RCC 7860 (cell line): ENCODE data around the gene TENT4A.
A peak's percentile ranks its signal among the peaks of the same experiment; 100 is the strongest.

Experiments
- DNase-seq: peaks from one replicate; pipeline ENCODE4 v3.0.0-alpha.2; 2015; ENCODE audit warnings: low spot score
- FAIRE-seq: peaks from 2 replicates; lab custom pipeline; 2012; peaks lifted over from hg19 to GRCh38; lab: Jason Lieb, UNC

The TENT4A gene

GRCh38 chr5:6730807-6731206 lies 17.6 kb downstream of the TENT4A start:
- FAIRE-seq = peak; percentile 69
- no peak for DNase-seq

- no peak for DNase-seq
- FAIRE-seq = no peak
Observed at GRCh38 chr5:6731465-6732237, 18.4 kb downstream of the TENT4A start.

- FAIRE-seq (peak; percentile 89), DNase-seq (peak; percentile 97)
Observed at GRCh38 chr5:6732634-6733410, 19.6 kb downstream of the TENT4A start.

- DNase-seq (no peak), FAIRE-seq (no peak)
Observed at GRCh38 chr5:6733411-6734242, 20.4 kb downstream of the TENT4A start.

- DNase-seq (no peak), FAIRE-seq (no peak)
Observed at GRCh38 chr5:6734243-6734700, 21.0 kb downstream of the TENT4A start.

- FAIRE-seq (no peak), DNase-seq (no peak)
Observed at GRCh38 chr5:6734781-6735180, 21.5 kb downstream of the TENT4A start.

- FAIRE-seq = no peak
- DNase-seq = no peak
Observed at GRCh38 chr5:6736106-6736505, 22.9 kb downstream of the TENT4A start.

- FAIRE-seq (no peak), DNase-seq (no peak)
Observed at GRCh38 chr5:6736524-6737042, 23.4 kb downstream of the TENT4A start.

GRCh38 chr5:6737043-6737941 lies 24.1 kb downstream of the TENT4A start:
- DNase-seq = no peak
- no peak for FAIRE-seq

- FAIRE-seq = no peak
- no peak for DNase-seq
Observed at GRCh38 chr5:6739603-6740002, 26.4 kb downstream of the TENT4A start.

- DNase-seq (no peak), FAIRE-seq (no peak)
Observed at GRCh38 chr5:6740586-6741150, 27.4 kb downstream of the TENT4A start.

- no peak for FAIRE-seq
- DNase-seq = no peak
Observed at GRCh38 chr5:6742081-6742758, 29.0 kb downstream of the TENT4A start.

GRCh38 chr5:6743161-6743560 lies 29.9 kb downstream of the TENT4A start:
- DNase-seq = no peak

GRCh38 chr5:6744841-6745705 lies 31.8 kb downstream of the TENT4A start:
- DNase-seq (no peak), FAIRE-seq (no peak)

More at GRCh38 chr5:6743161-6743560, 29.9 kb downstream of the TENT4A start:
- FAIRE-seq = no peak

GRCh38 chr5:6745706-6746222 lies 32.5 kb downstream of the TENT4A start:
- peak; percentile 74 for FAIRE-seq
- DNase-seq = peak; percentile 58

- no peak for DNase-seq
Observed at GRCh38 chr5:6746244-6746643, 33.0 kb downstream of the TENT4A start.

GRCh38 chr5:6747103-6747502 lies 33.9 kb downstream of the TENT4A start:
- DNase-seq = no peak
- FAIRE-seq = no peak

More at GRCh38 chr5:6746244-6746643, 33.0 kb downstream of the TENT4A start:
- FAIRE-seq = no peak

GRCh38 chr5:6748142-6748541 lies 34.9 kb downstream of the TENT4A start:
- no peak for FAIRE-seq
- DNase-seq = no peak
